HCT116 (cell line): ENCODE measurements around the gene MFRP. TPM values are rescaled to one million over a fixed set of nuclear protein-coding genes. Genes with fewer than 3 reads are reported as not detected.

Experiments
- ATAC-seq: fragments of 200-7000 bp; cut with Tn5 transposase; 2 replicates; pipeline ENCODE4 v1.9.1; 2020; ENCODE audit warnings: mild to moderate bottlenecking, moderate library complexity
- BruUV-seq: library from RNA; stranded (reverse); fragments of 400-500 nt; replicated peaks from 2 replicates; lab custom pipeline; 2021; lab: Mats Ljungman, UMichigan
- CTCF ChIA-PET: fragments of 300-600 bp; sonication (Branson Sonifier 250); formaldehyde crosslinking; loops from one replicate; lab custom pipeline; 2021; ENCODE audit warnings: antibody characterized with exemption; lab: Charles Lee
- POLR2A ChIA-PET: fragments of 300-600, 350-600 bp; sonication (Branson Sonifier 250); formaldehyde crosslinking; loops from one replicate; lab custom pipeline; 2021; ENCODE audit warnings: antibody characterized with exemption; lab: Charles Lee
- RAD21 ChIA-PET, 2 experiments: fragments of 300-600 bp; sonication (Branson Sonifier 250); formaldehyde crosslinking; loops; one replicate each; lab custom pipeline; 2023; ENCODE audit warnings: low total read pairs in 2 of 2; ENCODE audit not compliant: uncharacterized antibody in 2 of 2, unreplicated experiment in 2 of 2, low non-redundant PET in 1 of 2; lab: Charles Lee
- DNase-seq: peaks from one replicate; pipeline ENCODE4 v3.0.0-alpha.2; 2010; ENCODE audit warnings: low read depth, low spot score
- H2AFZ ChIP-seq: fragments of 200-600 bp; shearing (Covaris generic), sonication (generic); 2 replicates; pipeline ENCODE4 v1.6.1; 2017; ENCODE audit warnings: low read depth, mixed run types, mixed read lengths, antibody characterized with exemption, low read length; ENCODE audit not compliant: poor library complexity, severe bottlenecking
- H3K27ac ChIP-seq: 2 replicates; pipeline ENCODE4 v1.5.1; 2012; ENCODE audit warnings: low read depth, low read length
- H3K27me3 ChIP-seq: fragments of 200-600 bp; sonication (generic); 2 replicates; pipeline ENCODE4 v1.6.1; 2016; ENCODE audit warnings: mixed run types, low read length, mixed read lengths; ENCODE audit not compliant: insufficient read depth
- H3K36me3 ChIP-seq, 2 experiments: fragments of 200-500 bp in 1 of 2; fragments of 200-600 bp in 1 of 2; sonication (Bioruptor generic) in 1 of 2; sonication (generic) in 1 of 2; 2 replicates each; pipeline versions ENCODE4 v1.5.1 to v1.6.1; 2014 to 2016; ENCODE audit warnings: low read length in 2 of 2, inconsistent platforms in 1 of 2, mixed read lengths in 1 of 2, mixed run types in 1 of 2; ENCODE audit not compliant: insufficient read depth in 2 of 2, control insufficient read depth in 1 of 2
- H3K4me1 ChIP-seq, 2 experiments: fragments of 200-600 bp in 1 of 2; sonication (generic) in 1 of 2; 2 replicates each; pipeline versions ENCODE4 v1.5.1 to v1.6.1; 2012 to 2017; ENCODE audit warnings: low read length in 2 of 2, inconsistent platforms in 1 of 2, mild to moderate bottlenecking in 1 of 2, mixed read lengths in 1 of 2, mixed run types in 1 of 2, moderate library complexity in 1 of 2; ENCODE audit not compliant: insufficient read depth in 2 of 2, control insufficient read depth in 1 of 2
- H3K4me2 ChIP-seq: fragments of 200-600 bp; sonication (generic); 2 replicates; pipeline ENCODE4 v1.6.1; 2017; ENCODE audit warnings: mixed run types, low read length, mixed read lengths
- H3K4me3 ChIP-seq, 2 experiments: fragments of 200-600 bp in 1 of 2; sonication (generic) in 1 of 2; replicated peaks in 1 of 2; 2 replicates each; pipeline ENCODE4 v1.5.1; 2011 to 2016; ENCODE audit warnings: low read length in 2 of 2, control low read depth in 1 of 2, low read depth in 1 of 2, mild to moderate bottlenecking in 1 of 2, mixed read lengths in 1 of 2, mixed run types in 1 of 2
- H3K79me2 ChIP-seq: fragments of 200-600 bp; sonication (generic); 2 replicates; pipeline ENCODE4 v1.6.1; 2017; ENCODE audit warnings: mild to moderate bottlenecking, mixed run types, low read length, moderate library complexity, mixed read lengths; ENCODE audit not compliant: insufficient read depth
- H3K9ac ChIP-seq: fragments of 200-600 bp; sonication (generic); 2 replicates; pipeline ENCODE4 v1.6.1; 2016; ENCODE audit warnings: low read length, mixed read lengths
- H3K9me2 ChIP-seq: fragments of 200-600 bp; sonication (generic), shearing (Covaris generic); 2 replicates; pipeline ENCODE4 v1.6.1; 2017; ENCODE audit warnings: mixed run types, mild to moderate bottlenecking, moderate library complexity; ENCODE audit not compliant: insufficient read depth
- H3K9me3 ChIP-seq, 2 experiments: fragments of 200-500 bp in 1 of 2; fragments of 200-600 bp in 1 of 2; sonication (Bioruptor generic) in 1 of 2; sonication (generic) in 1 of 2; 2 replicates each; pipeline ENCODE4 v1.6.1; 2014 to 2017; ENCODE audit warnings: low read length in 2 of 2, mixed read lengths in 2 of 2, inconsistent platforms in 1 of 2, low read depth in 1 of 2, mild to moderate bottlenecking in 1 of 2, mixed run types in 1 of 2, moderate library complexity in 1 of 2; ENCODE audit not compliant: control insufficient read depth in 1 of 2, insufficient read depth in 1 of 2
- H4K20me1 ChIP-seq: fragments of 200-600 bp; sonication (generic), shearing (Covaris generic); 2 replicates; pipeline ENCODE4 v1.6.1; 2017; ENCODE audit warnings: mixed run types, mild to moderate bottlenecking, moderate library complexity; ENCODE audit not compliant: insufficient read depth
- ATF3 ChIP-seq: IDR thresholded peaks from 2 replicates; pipeline ENCODE4 v1.6.1; 2012
- CBX3 ChIP-seq: IDR thresholded peaks from 2 replicates; pipeline ENCODE4 v1.6.1; 2012; ENCODE audit warnings: low read depth
- CEBPB ChIP-seq: IDR thresholded peaks from 2 replicates; pipeline ENCODE4 v1.6.1; 2012; ENCODE audit warnings: low read depth
- EGR1 ChIP-seq: IDR thresholded peaks from 2 replicates; pipeline ENCODE4 v1.6.1; 2012; ENCODE audit warnings: low read depth
- ELF1 ChIP-seq: IDR thresholded peaks from 2 replicates; pipeline ENCODE4 v1.6.1; 2012; ENCODE audit warnings: low read depth, borderline replicate concordance
- EZH2 ChIP-seq: fragments of 200-600 bp; sonication (generic); IDR thresholded peaks from 2 replicates; pipeline ENCODE4 v1.6.1; 2017; ENCODE audit warnings: antibody characterized with exemption, mixed run types
- EZH2phosphoT487 ChIP-seq: fragments of 200-600 bp; IDR thresholded peaks from 2 replicates; pipeline ENCODE4 v1.6.1; 2018; ENCODE audit warnings: antibody characterized with exemption, borderline replicate concordance
- FOSL1 ChIP-seq: IDR thresholded peaks from 2 replicates; pipeline ENCODE4 v1.6.1; 2012; ENCODE audit warnings: low read depth
- JUND ChIP-seq: IDR thresholded peaks from 2 replicates; pipeline ENCODE4 v1.6.1; 2012
- POLR2A ChIP-seq: IDR thresholded peaks from 2 replicates; pipeline ENCODE4 v1.7.0; 2011; ENCODE audit warnings: borderline replicate concordance; ENCODE audit not compliant: insufficient read depth, insufficient read length; ENCODE audit errors: extremely low read depth
- POLR2AphosphoS5 ChIP-seq: IDR thresholded peaks from 2 replicates; pipeline ENCODE4 v1.6.1; 2011; ENCODE audit warnings: mild to moderate bottlenecking, low read depth, low read length, moderate library complexity
- REST ChIP-seq: IDR thresholded peaks from 2 replicates; pipeline ENCODE4 v1.6.1; 2012; ENCODE audit warnings: low read depth
- SIN3A ChIP-seq: IDR thresholded peaks from 2 replicates; pipeline ENCODE4 v1.6.1; 2012; ENCODE audit warnings: low read depth
- SP1 ChIP-seq: IDR thresholded peaks from 2 replicates; pipeline ENCODE4 v1.6.1; 2012; ENCODE audit warnings: low read depth
- SRF ChIP-seq: IDR thresholded peaks from 2 replicates; pipeline ENCODE4 v1.6.1; 2012; ENCODE audit warnings: low read depth
- TCF7L2 ChIP-seq: IDR thresholded peaks from 2 replicates; pipeline ENCODE4 v1.7.0; 2011; ENCODE audit warnings: borderline replicate concordance, inconsistent platforms; ENCODE audit not compliant: insufficient read depth, insufficient read length; ENCODE audit errors: extremely low read depth
- ZFX ChIP-seq: fragments of 450-650 bp; IDR thresholded peaks from 2 replicates; pipeline ENCODE4 v1.6.1; 2017
- ZNF274 ChIP-seq: fragments of 200-500 bp; sonication (Bioruptor generic); IDR thresholded peaks from 2 replicates; pipeline ENCODE4 v1.6.1; 2014; ENCODE audit warnings: mild to moderate bottlenecking, low read depth, low read length, inconsistent platforms
- intact Hi-C: fragments of 100-400 bp; cut with micrococcal nuclease; formaldehyde crosslinking; loops from 2 replicates; pipeline ENCODE4 v1.10.0; 2022
- total RNA-seq: library from RNA; stranded (reverse); gene quantifications from one replicate; pipeline ENCODE4 v1.2.1, GENCODE V29; 2021; ENCODE audit not compliant: unreplicated experiment
- TF ChIP-seq, protein P1 (sequence below): IDR thresholded peaks from 2 replicates; pipeline ENCODE4 v1.6.1; 2012

MFRP gene
- total RNA-seq, 1 experiment from 2014 or later = not detected

DNA sequence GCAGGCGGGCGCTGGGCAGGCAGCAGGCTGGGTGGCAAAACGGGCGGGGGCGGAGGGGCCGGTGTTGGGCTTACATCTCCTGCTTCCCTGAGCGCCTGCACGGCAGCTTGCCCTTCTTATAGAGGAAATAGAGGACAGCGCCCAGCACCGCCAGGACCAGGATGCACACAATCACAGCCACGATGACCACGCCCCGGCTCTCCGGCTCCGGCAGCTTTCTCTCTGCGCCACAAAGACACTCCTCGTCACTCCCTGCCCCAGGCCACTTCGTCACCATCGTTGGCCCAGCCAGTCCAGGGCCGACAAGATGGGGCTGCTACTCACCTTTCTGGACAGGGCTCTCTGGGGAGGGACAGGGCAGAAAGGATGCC lies 35.8 kb downstream of the MFRP start:
- intact Hi-C loops = no loop called here
- Histone ChIP-seq H3K4me2 (no peak overlapping the region), H3K9ac (no peak overlapping the region), H3K9me2 (no peaks in the 10 kb centered on the region), H3K4me1 (peaks cover 8 to 9% of the 10 kb centered on the region in 2 experiments), H3K9me3 (no peaks in the 10 kb centered on the region), H3K36me3 (peaks cover 0 to 11% of the 10 kb centered on the region in 2 experiments; a peak in 3 of 4 replicates), H3K4me3 (no peak overlapping the region), H3K27me3 (no peaks in the 10 kb centered on the region), H3K79me2 (no peaks in the 10 kb centered on the region)
- DNase-seq = no peak
- RAD21 ChIA-PET = no interaction called here
- BruUV-seq = no TSS peak
- TF ChIP-seq REST = no peak
- TF ChIP-seq ELF1 = no peak
- TF ChIP-seq CBX3 = no peak
- TF ChIP-seq, protein P1, sequence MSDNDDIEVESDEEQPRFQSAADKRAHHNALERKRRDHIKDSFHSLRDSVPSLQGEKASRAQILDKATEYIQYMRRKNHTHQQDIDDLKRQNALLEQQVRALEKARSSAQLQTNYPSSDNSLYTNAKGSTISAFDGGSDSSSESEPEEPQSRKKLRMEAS = no peak
- no peak for TF ChIP-seq FOSL1
- no peak for TF ChIP-seq JUND
- TF ChIP-seq SP1 = no peak
- TF ChIP-seq EGR1 = no peak
- TF ChIP-seq CEBPB = no peak
- no peak for TF ChIP-seq EZH2phosphoT487
- TF ChIP-seq ATF3 = no peak
- no peak for TF ChIP-seq TCF7L2
- no peak for TF ChIP-seq POLR2A
- no peak for TF ChIP-seq SIN3A
- no peak for TF ChIP-seq SRF
- no peak for TF ChIP-seq ZFX
- TF ChIP-seq POLR2AphosphoS5 = no peak
- no peak for TF ChIP-seq EZH2
- TF ChIP-seq ZNF274 = no peak
- TF ChIP-seq, all 23 proteins: peak for 0
- ChIA-PET CTCF (no interaction called here), POLR2A (no interaction called here)
- Histone ChIP-seq H3K27ac (no peak overlapping the region), H4K20me1 (no peaks in the 10 kb centered on the region), H2AFZ (no peak overlapping the region)
- ATAC-seq = no peak
